HL-60/S4 treated with phorbol 12-myristate 13-acetate at 8.2 ng/mL for 4 days and 3 days (cell line): Measurements from ENCODE around the gene LMNA.

Experiments
- in situ Hi-C: fragments of 300-500 bp; cut with MboI; formaldehyde crosslinking; loops from 2 replicates; pipeline ENCODE4 v1.15.0; 2022; ENCODE audit warnings: low sequenced_read_pairs

The LMNA gene

GRCh38 chr1:156081917-156082308 lies 32.6 kb upstream of the LMNA start:
- in situ Hi-C loops = no loop called here

- in situ Hi-C loops = no loop called here
These were observed 32.0 kb upstream of the LMNA start, which contains the start of gene MEX3A for GRCh38 chr1:156082309-156083091. Gene MEX3A (minus strand): TSS chr1:156082465. CDS start chr1:156081998, 467 bp downstream.

- in situ Hi-C loops = no loop called here
These were observed 30.4 kb upstream of the LMNA start for GRCh38 chr1:156083800-156084790.

GRCh38 chr1:156086256-156086662 lies 28.3 kb upstream of the LMNA start:
- in situ Hi-C loops = no loop called here

- in situ Hi-C loops = loop anchor here (5.0 kb wide), 1 partner anchor 38 kb away; no protein-coding TSS in a partner anchor
These were observed 24.8 kb upstream of the LMNA start for GRCh38 chr1:156089704-156090103.

GRCh38 chr1:156090138-156090839 lies 24.2 kb upstream of the LMNA start:
- in situ Hi-C loops = loop anchor here (5.0 kb wide), 1 partner anchor 37 kb away; no protein-coding TSS in a partner anchor

GRCh38 chr1:156090840-156091188 lies 23.7 kb upstream of the LMNA start:
- in situ Hi-C loops = loop anchor here (5.0 kb wide), 1 partner anchor 36 kb away; no protein-coding TSS in a partner anchor

- in situ Hi-C loops = loop anchor here (5.0 kb wide), 1 partner anchor 36 kb away; no protein-coding TSS in a partner anchor
These were observed 22.9 kb upstream of the LMNA start for GRCh38 chr1:156091610-156092009.

- in situ Hi-C loops = no loop called here
These were observed 18.5 kb upstream of the LMNA start for GRCh38 chr1:156095906-156096508.

GRCh38 chr1:156096640-156097391 lies 17.7 kb upstream of the LMNA start:
- in situ Hi-C loops = no loop called here

- in situ Hi-C loops = no loop called here
These were observed 16.9 kb upstream of the LMNA start for GRCh38 chr1:156097499-156098178.

GRCh38 chr1:156098784-156099183 lies 15.7 kb upstream of the LMNA start:
- in situ Hi-C loops = no loop called here

- in situ Hi-C loops = no loop called here
These were observed 15.2 kb upstream of the LMNA start for GRCh38 chr1:156099282-156099681.

GRCh38 chr1:156100205-156100995 lies 14.1 kb upstream of the LMNA start:
- in situ Hi-C loops = no loop called here

- in situ Hi-C loops = no loop called here
These were observed 12.6 kb upstream of the LMNA start for GRCh38 chr1:156101880-156102279.

GRCh38 chr1:156102633-156103511 lies 11.6 kb upstream of the LMNA start:
- in situ Hi-C loops = no loop called here

- in situ Hi-C loops = no loop called here
These were observed 11.0 kb upstream of the LMNA start for GRCh38 chr1:156103521-156103947.
